ENCODE data around the gene STARD3NL.

GRCh38 chr7:38232502-38233366, 54.7 kb downstream of the STARD3NL start:
- TF ChIP-seq MYC (IDR thresholded peaks at IDR 0.05; ENCODE audit: insufficient read depth, insufficient read length, insufficient replicate concordance, low read length, severe bottlenecking) (no peak), JUND (IDR thresholded peaks at IDR 0.05; ENCODE audit: low read depth, low read length) (no peak), CTCF (IDR thresholded peaks at IDR 0.05 in 2 of 3, conservative IDR thresholded peaks at IDR 0.05 in 1 of 3; ENCODE audit: control insufficient read depth in 2 of 3, extremely low read depth in 1 of 3, insufficient read depth in 1 of 3, low read depth in 3 of 3, low read length in 3 of 3) (peak in 1 of 3 experiments; percentile 17; a peak in 1 of 6 replicates)
